Hematopoietic multipotent progenitor cell treated with erythropoietin and hydrocortisone succinate and interleukin-3 and kit ligand, for 6 days (in vitro differentiated cells): Measurements from ENCODE around the gene SLPI.

Experiments used
- DNase-seq: peaks from one replicate; pipeline ENCODE4 v3.0.0-alpha.2; 2015

The SLPI gene

DNA sequence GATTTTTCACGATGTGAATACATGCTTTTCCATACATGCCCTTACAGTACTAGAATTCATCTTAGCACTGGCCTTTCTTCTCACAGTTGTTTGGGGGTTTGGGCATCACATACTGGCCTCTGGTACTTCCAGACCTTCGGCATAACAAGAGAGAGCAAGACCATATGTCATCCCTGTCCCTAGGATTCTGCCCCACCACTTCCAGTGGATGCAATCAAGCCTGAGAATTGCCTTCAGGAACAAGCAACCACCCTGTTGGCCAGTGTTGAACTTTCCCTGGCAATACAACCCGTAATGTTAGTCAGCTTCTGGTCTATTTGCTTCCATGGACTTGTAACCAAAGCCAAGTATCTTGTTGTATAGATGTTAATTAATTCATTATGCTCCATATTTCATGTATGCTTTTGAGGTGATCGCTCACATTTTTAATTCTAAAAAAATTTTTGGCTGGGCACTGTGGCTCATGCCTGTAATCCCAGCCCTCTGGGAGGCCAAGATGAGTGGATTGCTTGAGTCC lies 15.4 kb upstream of the SLPI start:
- DNase-seq, result no peak

DNA sequence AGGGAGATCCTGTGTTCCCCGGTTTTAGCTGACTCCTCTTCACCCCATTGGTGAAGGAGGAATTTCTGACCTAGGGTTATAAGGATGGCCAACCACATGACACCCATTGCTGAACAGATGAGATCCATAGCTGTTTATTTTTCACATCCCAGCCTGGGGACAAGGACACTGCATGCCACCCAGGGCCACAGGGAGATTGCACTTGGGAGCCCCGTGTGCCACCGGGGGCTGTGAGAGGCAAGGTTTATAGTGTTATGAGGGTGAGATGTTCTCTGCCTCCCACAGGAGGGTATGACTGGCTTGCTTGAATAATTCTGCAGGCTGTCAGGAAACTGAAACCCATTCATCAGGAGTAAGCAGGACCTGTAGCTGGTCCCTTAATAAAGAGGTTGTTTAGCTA lies 14.7 kb upstream of the SLPI start:
- DNase-seq, result no peak

DNA sequence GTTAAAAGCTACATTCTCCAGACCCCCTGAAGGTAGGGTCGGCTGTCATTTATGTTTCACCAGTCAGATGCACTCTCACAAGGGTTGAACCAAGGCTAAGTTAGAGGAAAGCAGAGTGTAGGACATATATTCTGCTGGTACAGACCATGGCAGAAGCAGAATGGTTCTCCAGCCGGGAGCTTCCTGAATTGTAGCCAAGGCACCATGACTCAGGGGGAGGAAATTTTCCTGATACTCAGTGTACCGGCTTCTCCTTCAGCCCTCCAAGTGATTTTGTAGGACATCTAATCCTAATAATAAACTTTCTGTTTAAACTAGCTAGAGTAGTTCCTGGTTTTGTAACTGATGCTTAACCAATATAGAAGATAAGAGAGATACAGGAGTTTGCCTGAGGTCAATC lies 14.2 kb upstream of the SLPI start:
- no peak for DNase-seq

DNA sequence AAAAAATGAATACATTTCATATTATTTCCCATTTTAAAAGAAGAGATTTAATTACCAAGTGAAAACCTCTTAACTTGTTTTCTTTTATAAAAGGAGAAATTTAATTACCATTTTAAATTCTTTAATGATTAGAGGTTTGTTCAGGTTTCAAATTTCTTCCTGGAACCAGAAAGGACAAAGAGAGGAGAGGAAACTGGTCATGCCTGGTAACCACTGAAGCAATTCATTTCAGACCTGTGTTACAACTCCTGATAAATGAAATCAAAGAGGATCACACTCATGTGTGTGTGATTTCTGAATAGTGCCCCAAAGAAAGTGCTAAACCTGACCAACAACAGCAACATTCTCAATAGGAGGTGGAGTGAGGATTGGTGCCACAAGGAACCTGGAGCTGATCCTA lies 12.6 kb upstream of the SLPI start:
- DNase-seq, result no peak

DNA sequence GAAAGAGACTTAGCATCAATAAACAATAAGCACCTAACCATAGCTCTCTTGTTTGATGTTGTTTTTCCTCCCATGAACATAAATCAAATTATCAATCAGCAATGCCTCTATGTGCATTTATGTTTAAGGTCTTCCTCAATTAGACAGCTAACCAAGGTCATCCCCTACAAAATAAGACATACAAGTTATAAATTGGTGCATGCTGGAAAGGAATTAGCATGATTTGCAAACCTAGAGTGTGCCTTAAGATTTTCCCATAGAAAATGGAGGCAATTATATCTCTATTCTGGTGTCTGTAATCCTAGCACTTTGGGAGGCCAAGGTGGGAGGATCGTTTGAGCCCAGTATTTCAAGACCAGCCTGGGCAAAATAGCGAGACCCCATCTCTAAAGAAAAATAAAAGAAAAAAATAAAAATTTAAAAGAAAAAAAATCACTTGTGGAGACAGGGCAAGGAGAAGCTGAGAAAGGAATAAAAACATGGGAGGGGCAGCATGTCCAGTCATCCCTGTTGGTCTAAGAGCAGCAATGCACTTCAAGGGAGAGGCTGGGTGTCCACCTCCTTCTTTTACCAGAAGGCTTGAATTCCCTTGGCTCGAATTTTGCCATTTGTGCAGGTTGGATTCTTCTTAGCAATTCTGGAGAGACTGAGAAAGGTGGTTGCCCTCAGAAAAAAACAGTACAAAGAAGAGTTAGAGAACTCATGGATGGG lies 9.3 kb upstream of the SLPI start:
- DNase-seq, result no peak

GRCh38 chr20:45258664-45259063 lies 4.3 kb upstream of the SLPI start:
- DNase-seq, result no peak

DNA sequence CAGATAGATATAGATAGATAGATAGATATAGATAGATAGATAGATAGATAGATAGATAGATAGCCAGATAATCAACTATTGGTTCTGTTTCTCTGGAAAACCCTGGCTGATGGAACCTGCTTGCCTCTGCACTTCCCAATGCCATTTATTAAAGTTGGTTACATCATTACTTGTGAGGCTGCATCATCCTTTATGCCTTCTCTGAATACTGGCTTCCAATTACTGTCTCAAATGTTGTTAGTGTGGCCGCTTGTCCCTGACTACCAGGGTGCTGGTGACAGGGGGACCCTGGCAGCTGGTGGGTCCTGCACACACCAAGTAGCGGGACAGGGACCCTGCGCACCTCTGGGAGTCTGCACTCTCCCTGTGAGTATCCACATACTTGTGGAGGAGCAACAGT lies 3.9 kb upstream of the SLPI start:
- DNase-seq, result no peak

- DNase-seq, result no peak
These were observed 3.3 kb upstream of the SLPI start for GRCh38 chr20:45257711-45258110.

DNA sequence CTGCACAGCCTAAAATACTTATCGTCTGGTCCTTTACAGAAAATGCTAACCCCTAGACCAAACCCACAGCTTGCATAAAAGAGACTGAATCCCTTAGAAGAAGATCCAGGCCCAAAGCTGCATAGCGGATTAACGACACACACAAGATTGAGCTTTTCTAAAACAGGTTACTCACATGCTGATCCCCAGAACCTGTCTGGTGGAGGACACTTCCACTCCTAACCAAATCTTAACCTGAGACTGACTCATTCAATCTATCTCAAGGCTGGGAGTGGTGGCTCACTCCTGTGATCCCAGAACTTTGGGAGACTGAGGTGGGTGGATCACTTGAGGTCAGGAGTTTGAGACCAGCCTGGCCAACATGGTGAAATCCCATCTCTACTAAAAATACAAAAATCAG lies 2.8 kb upstream of the SLPI start:
- DNase-seq, result no peak

DNA sequence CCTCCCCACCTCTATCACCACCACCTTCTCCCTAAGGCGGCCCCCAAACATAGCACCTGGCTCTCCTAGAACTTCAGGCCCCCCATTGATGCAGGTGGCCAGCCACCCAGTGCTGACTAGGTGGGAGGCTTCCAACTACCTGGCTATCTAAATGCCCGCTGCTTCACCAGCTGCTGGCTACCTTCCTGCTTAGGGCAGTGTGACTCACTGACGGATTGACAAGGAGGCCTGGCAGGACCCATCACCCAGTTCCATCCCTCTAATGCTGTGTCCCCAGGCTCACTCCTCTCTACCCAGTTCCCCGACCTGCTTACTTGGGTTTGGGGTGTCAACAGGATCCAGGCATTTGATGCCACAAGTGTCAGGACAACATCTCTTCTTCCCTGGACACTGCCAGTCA lies 1.1 kb downstream of the SLPI start:
- no peak for DNase-seq

DNA sequence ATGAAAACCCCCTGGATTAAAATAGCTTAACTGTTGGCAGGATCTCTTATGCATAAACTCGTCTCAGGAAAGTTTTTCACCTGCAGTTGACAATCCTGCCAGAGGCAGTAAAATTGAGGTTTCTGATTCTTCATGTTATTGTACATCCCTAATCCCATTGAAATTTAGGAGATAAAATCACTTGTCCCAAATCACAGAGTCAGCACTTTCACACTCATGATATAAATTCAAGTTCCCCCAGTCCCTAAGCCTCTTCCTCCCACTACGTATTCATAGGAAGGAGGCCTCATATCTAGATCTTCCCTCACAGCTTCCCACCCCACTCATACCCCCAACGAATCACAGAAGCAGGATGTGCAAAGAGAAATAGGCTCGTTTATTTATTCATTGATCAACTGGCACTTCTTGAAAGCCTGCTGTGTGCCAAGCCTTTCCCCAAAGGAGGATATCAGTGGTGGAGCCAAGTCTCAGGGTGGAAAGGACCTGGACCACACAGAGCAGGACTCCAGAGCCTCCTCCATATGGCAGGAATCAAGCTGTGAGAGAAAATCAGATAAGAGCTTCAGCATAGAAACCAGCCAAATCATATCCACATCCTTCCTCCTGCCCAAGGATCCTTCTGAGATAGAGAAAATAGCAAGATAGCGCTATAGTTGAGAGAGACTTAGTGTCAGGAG lies 2.3 kb downstream of the SLPI start:
- DNase-seq, result no peak

- DNase-seq, result no peak
These were observed 5.8 kb downstream of the SLPI start for GRCh38 chr20:45248609-45249008.

- no peak for DNase-seq
These were observed 6.5 kb downstream of the SLPI start for GRCh38 chr20:45247865-45248264.

GRCh38 chr20:45246109-45246508 lies 8.3 kb downstream of the SLPI start:
- no peak for DNase-seq

- DNase-seq, result no peak
These were observed 16.2 kb downstream of the SLPI start for GRCh38 chr20:45238139-45238538.

DNA sequence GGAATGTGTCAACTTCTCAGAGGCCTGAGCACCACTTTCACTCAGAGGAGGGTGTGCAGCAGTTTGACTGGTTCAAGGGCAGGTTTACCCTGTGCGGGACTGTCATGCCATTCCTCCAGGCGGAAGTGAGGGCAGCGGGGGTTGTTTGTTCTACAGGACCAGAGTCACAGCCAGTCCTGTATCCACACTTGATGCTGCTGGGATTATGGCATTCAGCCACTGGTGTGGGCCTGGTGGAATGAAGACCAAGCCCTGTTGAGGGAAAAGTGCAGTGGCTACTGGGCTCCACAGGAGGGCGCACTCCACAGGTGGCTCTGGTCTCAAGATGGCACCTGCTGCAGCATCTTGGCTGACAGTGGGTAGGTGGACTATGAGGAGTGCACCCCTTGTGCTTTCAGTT lies 18.4 kb downstream of the SLPI start:
- peak; percentile 14 for DNase-seq

DNA sequence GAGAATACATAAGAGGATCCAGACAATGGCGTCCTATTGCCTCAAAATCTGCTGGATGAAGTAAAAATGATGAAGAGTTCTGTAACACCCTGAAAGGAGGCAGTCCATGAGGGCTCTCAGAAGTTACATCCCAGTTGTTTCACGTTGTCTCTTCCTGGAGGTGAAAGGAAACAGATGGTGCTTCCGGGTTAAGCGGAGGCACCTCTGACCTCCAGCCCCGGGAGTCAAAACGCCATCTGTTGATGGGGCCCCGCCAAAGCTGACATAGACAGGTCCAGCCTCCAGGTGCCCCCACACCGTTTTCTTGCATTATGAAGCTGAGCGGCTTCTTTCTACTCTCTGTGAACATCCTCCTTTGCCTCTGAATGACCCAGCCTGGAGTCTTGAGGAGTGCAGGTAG lies 23.7 kb downstream of the SLPI start:
- DNase-seq, result no peak

DNA sequence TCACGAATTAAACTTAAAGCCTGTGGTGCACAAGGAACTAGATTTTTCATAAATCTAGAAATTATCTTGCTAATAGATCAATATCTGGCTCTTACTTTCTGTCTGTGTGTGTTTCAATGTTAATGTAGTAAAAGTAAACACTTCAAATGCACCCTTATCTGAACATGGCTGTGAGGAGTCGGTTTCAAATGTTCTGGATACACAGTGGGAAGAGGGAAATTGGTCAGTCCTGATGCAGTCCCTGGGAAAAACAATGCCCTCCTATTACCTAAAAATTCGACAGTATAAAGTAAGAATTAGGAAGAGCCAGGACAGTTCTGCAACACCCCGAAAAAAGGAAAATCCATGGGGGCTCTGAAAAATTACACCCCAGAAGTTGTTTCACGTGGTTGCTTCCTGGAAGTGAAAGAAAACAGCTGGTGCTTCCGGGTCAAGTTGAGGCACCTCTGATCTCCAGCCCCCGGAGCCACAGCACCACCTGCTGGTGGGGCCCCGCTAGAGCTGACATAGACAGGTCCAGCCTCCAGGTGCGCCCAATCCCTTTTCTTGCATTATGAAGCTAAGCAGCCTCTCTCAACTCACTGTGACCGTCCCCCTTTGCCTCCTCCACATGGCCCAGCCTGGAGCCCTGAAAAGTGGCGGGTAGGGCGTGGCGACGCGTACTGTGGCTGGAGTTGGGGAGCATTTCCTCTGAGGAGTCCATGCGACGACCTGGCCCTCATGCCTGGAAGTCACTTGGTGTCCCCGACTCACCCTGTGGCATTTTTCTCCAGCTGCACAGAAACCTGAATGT lies 24.9 kb downstream of the SLPI start:
- peak; percentile 64 for DNase-seq

DNA sequence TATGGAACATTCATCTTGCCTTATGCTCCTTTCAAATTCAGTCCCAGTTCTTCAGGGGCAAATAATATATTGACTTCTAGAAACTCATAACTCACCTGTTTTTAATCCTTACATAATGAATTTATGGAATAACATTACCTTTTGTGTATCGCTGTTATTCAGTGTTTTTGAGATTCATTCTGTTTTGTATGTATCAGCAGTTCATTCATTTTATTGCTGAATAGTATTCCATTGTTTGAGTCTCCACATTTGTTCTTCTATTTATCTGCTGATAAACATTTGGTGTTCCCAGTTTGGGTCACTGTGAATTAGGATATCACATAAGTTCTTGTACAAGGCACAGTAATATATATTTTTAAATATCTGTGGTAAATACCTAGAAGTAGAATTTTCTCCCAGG lies 28.1 kb downstream of the SLPI start:
- no peak for DNase-seq

DNA sequence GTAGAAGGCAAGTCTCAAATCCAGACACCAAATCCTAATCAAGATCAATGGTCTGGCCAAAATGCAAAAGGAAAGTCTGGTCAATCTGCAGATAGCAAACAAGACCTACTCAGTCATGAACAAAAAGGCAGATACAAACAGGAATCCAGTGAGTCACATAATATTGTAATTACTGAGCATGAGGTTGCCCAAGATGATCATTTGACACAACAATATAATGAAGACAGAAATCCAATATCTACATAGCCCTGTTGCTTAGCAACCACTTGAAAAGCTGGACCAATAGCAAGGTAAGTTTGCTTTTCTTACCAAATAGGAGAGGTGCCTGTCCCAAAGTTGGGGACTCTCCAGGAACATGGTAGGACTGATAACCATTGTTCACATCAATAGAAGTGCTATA lies 31.2 kb downstream of the SLPI start:
- DNase-seq, result no peak

- no peak for DNase-seq
These were observed 33.3 kb downstream of the SLPI start, which contains the start of gene SEMG2 for GRCh38 chr20:45221076-45221475. SEMG2 (plus strand) TSS chr20:45221373; CDS start chr20:45221390, 17 bp downstream.

DNA sequence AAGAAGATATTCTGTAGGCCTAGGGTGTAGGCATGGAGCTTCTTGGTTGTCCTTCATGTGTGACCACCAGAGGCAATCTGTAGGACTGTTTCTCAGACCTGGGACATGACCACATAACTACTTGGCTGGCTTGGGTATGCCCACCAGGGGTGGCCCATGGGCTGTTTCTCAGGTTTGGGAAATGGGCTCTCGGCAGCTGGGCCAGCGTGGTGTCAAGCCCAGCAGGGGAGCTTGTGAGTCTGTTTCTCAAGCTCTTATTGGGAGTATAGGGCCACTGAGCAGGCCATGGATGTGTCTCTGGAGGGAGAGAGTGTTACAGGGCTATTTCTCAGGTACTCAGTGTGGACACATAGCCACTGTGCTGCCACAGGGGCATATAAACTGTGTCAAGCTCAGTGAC lies 35.7 kb downstream of the SLPI start:
- no peak for DNase-seq

GRCh38 chr20:45218124-45218523 lies 36.2 kb downstream of the SLPI start:
- DNase-seq, result no peak

- no peak for DNase-seq
These were observed 41.5 kb downstream of the SLPI start for GRCh38 chr20:45212836-45213235.
